ENCODE data around the gene MCM6.
A peak's percentile ranks its signal among the peaks of the same experiment; 100 is the strongest.
"Not testable (repeated sequence)": the region's sequence is repeated elsewhere in the genome, so short reads cannot be mapped to it uniquely, and the experiment has no call there.

MCM6 gene

GRCh38 chr2:135818937-135819610 lies 57.2 kb downstream of the MCM6 start:
- DNase-seq: peak in 1 of 2 donors; percentile 17

GRCh38 chr2:135817951-135818350 lies 58.3 kb downstream of the MCM6 start:
- DNase-seq: no peak

- DNase-seq: no peak
Observed at GRCh38 chr2:135817466-135817865, 58.8 kb downstream of the MCM6 start.

- no peak for DNase-seq
Observed at GRCh38 chr2:135815269-135815668, 61.0 kb downstream of the MCM6 start.

GRCh38 chr2:135812907-135813511 lies 63.2 kb downstream of the MCM6 start:
- DNase-seq: no peak

GRCh38 chr2:135807874-135808273 lies 68.4 kb downstream of the MCM6 start:
- DNase-seq: not testable (repeated sequence)

- no peak for DNase-seq
Observed at GRCh38 chr2:135803278-135803677, 73.0 kb downstream of the MCM6 start.

- DNase-seq: no peak
Observed at GRCh38 chr2:135802350-135802749, 73.9 kb downstream of the MCM6 start.

GRCh38 chr2:135800513-135801460 lies 75.5 kb downstream of the MCM6 start:
- DNase-seq: no peak

GRCh38 chr2:135799738-135800137 lies 76.5 kb downstream of the MCM6 start:
- DNase-seq: no peak

- no peak for DNase-seq
Observed at GRCh38 chr2:135798762-135799161, 77.5 kb downstream of the MCM6 start.

GRCh38 chr2:135798275-135798705 lies 78.0 kb downstream of the MCM6 start:
- DNase-seq: no peak

- peak; percentile 76 to 78 for DNase-seq
Observed at GRCh38 chr2:135797497-135798274, 78.6 kb downstream of the MCM6 start.

GRCh38 chr2:135796606-135797005 lies 79.6 kb downstream of the MCM6 start:
- DNase-seq: no peak

GRCh38 chr2:135795641-135796040 lies 80.6 kb downstream of the MCM6 start:
- DNase-seq: not testable (repeated sequence)

- DNase-seq: no peak
Observed at GRCh38 chr2:135792401-135793150, 83.7 kb downstream of the MCM6 start.

GRCh38 chr2:135791418-135792190 lies 84.6 kb downstream of the MCM6 start:
- DNase-seq: no peak

- no peak for DNase-seq
Observed at GRCh38 chr2:135790423-135790822, 85.8 kb downstream of the MCM6 start.

All from activated CD4-positive, alpha-beta T cell treated with anti-CD3 and anti-CD28 coated beads for 4 hours (primary cell).